Activated CD4-positive, alpha-beta T cell treated with anti-CD3 and anti-CD28 coated beads, Interleukin-2, amount 50 U/mL, for 48 hours (primary cell): Measurements from ENCODE around the gene RNF213.
"Not testable (repeated sequence)": the region's sequence is repeated elsewhere in the genome, so short reads cannot be mapped to it uniquely, and the experiment has no call there.

Experiments
- DNase-seq, 2 experiments: peaks; one replicate each; pipeline ENCODE4 v3.0.0-alpha.2; 2020

Gene RNF213

DNA sequence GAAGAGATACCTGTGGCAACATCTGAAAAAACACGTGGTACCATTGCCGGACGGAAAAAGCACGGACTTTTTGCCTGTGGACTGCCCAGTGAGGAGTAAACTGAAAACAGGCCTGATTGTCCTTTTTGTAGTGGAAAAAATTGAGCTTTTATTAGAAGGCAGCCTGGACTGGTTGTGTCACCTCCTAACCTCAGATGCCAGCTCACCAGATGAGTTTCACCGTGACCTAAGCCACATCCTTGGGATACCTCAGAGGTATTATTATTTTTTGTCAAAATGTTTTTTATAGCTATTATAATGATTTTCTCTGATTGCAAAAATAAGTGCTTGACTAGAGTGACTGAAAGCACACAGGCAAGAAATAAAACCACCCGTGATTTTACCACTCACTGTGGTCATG lies 34.9 kb downstream of the RNF213 start:
- DNase-seq: no peak

DNA sequence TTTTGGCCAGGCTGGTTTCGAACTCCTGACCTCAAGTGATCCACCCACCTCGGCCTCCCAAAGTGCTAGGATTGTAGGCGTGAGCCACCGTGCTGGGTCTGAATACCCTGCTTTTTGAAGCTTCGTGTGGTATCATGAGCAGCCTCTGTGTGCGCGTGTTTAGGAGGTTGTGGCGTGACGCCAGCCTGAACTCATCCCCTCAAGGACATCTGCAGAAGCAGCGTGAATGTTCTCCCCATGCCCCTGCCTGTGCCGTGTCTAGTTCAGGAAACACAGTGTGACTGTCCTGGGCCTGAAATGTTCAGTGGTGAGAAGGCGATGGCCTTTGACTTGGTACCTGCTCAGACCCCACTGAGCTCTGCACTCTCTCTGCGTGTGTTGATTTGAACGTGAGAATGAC lies 35.6 kb downstream of the RNF213 start:
- DNase-seq: no peak

DNA sequence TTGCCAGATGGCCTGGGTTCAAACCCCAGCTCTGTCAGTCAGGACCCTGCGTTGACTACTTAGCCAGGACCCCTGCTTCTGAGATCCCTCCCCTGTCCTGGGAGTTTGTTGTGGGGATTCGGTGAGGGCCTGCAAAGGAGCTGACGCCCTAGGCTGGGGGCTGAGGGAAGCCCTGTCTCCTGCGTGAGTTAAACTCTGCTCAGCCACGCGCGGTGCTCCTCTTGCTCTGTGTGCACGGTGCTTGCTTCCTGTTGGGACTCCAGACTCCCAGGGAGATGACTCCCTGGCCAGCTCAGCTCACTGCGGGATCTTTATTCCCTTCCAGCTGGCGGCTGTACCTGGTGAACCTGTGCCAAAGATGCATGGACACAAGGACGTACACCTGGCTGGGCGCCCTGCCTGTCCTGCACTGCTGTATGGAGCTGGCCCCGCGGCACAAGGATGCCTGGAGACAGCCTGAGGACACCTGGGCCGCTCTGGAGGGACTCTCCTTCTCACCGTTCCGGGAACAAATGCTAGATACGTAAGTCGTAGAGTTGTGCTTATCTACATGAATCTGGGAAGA lies 37.4 kb downstream of the RNF213 start:
- DNase-seq: no peak

DNA sequence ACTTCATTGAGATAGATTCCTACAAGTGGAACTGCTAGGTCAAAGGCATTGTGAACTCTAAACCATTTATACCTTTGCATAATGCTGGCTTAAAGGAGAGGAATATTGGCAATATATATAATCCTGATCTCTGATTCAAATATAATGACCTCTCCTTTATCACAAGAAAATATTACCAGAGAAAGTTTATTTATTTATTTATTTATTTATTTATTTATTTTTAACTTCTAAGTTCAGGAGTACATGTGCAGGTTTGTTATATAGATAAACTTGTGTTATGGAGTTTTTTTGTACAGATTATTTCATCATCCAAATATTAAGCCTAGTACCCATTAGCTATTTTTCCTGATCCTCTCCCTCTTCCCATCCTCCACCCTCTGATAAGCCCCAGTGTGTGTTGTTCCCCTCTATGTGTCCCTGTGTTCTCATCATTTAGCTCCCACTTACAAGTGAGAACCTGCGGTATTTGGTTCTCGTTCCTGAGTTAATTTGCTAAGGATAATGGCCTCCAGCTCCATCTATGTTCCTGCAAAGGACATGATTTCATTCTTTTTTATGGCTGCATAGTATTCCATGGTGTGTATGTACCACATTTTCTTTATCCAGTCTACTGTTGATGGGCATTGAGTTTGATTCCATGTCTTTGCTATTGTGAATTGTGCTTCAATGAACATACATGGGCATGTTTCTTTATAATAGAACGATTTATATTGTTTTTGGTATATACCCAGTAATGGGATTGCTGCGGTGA lies 38.9 kb downstream of the RNF213 start:
- not testable (repeated sequence) for DNase-seq

DNA sequence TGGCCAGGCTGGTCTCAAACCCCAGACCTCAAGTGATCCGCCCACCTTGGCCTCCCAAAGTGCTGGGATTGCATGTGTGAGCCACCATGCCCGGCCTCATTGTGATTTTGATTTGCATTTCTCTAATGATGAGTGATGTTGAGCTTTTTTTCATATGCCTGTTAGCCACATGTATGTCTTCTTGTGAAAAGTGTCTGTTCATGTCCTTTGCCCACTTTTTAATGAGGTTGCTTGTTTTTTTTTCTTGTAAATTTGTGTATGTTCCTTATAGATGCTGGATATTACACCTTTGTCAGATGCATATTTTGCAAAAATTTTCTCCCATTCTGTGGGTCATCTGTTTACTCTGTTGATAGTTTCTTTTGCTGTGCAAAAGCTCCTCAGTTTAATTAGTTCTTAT lies 40.1 kb downstream of the RNF213 start:
- not testable (repeated sequence) for DNase-seq

DNA sequence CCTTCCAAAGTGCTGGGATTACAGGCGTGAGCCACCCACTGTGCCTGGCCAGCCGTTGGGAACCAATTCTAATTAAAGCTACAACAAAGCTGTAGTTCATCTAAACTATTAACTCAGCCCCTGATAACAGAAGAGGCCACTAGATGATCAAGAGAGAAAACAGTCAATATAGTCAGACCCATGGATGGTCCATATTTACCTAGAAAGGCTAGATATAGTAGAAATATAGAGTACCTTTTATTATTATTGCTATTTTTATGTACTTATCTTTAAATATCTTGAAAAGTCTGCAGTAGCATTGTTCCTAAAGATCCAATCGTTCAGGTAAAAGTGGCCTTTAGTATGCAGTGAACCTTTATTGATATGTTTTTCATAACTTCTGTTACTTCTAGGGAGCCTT lies 43.2 kb downstream of the RNF213 start:
- no peak for DNase-seq

DNA sequence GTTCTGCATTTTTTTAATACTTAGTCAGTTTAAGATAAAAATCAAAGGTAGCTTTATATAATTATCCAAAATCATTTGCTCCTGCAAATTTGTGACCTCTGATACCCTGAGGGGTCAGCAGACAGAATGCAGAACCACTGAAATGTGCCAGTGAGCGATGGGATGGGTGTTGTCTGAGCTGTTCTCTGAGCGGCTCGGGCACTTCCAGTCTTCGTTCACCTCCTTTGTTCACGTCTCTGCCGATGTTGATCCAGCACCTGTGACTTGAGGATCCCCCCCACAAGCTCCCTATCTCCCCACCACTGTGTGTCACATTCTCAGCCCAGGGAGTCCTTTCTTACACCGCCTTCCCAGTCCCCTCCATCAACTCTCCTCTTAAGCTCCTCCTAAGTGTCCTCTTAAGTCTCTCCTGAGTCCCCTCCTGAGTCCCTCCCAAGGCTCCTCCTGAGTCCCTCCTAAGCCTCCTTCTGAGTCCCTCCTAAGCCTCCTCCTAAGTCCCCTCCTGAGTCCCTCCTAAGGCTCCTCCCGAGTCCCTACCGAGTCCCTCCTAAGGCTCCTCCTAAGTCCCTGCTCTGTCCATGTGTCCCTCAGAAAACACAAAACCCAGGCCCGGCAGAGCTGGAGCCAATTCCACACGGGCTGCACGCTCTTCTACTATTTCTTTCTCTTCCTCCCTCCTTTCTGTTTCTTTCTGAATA lies 47.5 kb downstream of the RNF213 start:
- no peak for DNase-seq

DNA sequence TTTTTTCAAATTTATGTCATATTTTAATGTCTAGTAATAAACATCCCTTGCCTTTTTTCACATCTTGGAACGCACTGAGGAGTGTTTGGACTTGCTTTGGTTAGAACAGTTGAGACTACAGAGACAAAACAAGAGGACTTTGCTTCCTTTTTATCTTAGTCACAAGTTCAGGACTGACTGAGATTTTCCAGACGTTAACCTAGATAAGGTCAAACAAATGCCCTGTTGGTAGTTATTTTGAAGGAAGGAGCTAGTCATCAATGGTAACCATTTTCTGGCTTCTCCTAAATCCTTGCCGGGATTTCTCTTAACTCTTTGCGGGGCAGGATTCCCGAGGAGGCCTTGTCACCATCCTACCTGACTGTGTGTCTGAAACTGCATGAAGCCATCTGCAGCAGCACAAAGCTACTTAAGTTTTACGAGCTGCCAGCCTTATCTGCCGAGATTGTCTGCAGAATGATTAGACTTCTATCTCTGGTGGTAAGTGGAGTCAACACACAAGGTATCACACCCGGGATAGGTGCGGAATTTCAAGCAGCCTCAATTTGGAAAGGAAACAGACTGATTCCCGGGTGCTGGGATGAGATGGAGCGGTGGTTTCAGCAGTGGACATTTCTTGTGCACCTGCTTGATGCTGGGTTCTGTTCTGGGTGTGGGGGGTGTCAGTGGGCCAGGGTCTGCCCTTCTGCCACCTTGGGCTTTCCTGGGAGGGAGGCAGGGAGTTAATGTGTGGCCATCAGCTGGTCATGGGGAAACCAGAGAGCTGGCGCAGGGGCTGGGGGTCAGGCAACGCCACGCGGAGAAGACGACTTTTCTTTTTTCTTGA lies 48.3 kb downstream of the RNF213 start:
- DNase-seq: no peak

DNA sequence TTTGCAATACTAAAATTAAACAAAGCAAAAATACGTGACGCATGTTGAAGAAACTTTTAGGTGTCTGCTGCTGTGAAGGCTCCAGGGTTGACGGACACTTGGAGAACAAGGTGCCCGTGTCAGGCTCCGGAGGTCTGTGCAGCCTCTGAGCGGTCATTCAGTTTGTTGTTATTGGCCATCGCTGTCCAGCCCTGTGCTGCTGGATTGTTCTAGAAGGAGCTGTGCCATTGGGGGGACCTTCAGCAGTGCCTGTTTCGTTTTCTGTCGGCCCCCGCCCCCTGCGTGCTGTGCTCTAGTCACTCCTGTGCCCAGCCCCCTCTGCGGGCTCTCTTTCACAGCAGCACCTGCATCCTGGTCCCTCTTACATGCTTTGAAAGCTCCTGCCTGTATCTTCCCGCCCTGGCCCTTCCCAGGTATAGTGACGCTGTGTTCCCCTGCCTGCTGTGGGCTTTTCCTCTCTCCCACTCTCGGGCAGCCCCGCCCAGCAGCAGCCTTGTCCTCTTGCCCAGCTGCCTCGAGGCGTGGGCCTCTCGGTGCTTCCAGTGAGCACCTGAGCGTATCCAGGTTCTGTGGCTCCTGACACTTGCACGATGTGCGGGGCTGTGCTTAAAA lies 50.7 kb downstream of the RNF213 start:
- no peak for DNase-seq

DNA sequence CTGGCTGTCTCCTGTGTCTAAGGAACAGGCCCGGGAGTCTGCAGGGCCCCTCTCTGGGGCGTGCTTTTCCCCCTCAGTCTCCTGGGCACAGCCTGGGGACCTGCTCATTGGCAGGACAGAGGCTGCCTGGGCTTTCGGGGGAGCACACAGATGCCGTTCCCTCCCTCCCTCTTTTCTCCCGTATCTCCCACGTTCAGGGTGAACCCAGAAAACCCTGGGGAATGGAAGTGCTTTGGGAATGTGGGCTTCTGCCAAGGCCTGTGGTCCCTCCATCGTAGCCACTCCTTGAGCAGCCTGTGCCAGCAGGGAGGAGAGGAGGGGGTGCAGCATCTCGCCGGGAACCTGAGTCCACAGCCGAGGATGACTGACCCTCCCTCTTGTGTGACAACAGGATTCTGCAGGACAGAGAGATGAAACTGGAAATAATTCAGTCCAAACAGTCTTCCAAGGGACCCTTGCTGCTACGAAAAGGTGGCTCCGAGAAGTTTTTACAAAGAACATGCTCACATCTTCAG lies 52.0 kb downstream of the RNF213 start:
- DNase-seq: no peak

DNA sequence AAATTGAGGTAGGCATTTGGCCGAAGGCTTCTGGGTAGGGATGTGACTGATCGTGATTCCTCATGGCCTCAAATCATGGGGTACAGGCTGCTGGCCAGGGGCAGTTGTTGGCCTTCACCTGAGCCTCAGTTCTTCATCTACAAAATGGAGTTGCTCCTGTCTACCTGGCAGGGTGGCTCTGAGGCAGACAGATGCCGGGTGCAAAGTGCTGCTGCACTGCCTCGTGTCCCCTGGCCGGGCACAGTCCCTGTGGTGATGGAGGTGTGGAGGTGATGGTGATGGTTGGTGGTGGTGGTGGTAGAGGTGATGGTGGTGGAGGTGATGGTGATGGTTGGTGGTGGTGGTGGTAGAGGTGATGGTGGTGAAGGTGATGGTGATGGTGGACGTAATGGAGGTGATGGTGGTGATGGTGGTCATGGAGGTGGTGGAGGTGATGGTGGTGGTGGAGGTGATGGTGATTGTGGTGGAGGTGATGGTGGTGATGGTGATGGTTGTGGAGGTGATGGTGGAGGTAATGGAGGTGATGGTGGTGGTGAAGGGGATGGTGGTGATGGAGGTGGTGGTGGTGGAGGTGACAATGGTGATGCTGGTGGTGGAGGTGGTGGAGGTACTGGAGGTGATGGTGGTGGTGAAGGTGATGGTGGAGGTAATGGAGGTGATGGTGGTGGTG lies 52.6 kb downstream of the RNF213 start:
- no peak for DNase-seq

DNA sequence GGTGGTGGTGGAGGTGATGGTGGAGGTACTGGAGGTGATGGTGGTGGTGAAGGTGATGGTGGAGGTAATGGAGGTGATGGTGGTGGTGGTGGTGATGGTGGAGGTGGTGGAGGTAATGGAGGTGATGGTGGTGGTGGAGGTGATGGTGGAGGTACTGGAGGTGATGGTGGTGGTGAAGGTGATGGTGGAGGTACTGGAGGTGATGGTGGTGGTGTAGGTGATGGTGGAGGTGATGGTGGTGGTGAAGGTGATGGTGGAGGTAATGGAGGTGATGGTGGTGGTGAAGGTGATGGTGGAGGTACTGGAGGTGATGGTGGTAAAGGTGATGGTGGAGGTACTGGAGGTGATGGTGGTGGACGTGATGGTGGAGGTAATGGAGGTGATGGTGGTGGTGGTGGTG lies 53.3 kb downstream of the RNF213 start:
- DNase-seq: not testable (repeated sequence)

DNA sequence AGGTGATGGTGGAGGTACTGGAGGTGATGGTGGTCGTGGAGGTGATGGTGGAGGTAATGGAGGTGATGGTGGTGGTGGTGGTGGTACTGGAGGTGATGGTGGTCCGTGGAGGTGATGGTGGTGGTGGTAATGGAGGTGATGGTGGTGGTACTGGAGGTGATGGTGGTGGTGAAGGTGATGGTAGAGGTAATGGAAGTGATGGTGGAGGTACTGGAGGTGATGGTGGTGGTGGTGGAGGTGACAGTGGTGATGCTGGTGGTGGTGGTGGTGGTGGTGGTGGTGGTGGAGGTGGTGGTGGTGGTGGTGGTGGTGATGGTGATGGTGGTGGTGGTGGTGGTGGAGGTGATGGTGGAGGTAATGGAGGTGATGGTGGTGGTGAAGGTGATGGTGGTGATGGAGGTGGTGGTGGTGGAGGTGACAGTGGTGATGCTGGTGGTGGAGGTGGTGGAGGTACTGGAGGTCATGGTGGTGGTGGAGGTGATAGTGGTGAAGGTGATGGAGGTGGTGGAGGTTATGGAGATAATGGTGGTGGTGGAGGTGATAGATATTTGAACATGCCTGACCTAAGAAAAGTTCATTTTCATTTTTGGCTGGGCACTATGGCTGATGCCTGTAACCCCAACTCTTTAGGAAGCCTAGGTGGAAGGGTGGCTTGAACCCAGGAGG lies 55.0 kb downstream of the RNF213 start:
- DNase-seq: no peak

DNA sequence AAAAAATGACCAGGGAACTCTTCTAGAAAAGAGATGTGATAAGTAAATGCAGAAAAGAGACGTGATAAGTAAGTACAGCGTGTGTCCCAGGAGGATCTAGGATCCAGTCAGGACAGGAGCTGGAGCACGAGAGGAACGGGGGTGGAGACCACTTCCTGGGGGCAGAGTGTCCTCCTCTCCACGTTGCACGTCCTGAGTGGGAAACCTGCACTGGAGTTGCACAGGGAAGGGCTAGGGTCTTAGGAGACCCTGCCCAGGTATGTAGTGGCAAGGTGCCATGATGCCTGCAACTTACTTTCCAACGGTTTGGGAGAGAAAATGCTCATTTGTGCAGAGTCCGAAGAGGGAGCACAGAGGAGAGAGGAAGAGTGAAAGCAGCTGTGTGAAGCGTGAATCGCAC lies 55.8 kb downstream of the RNF213 start:
- DNase-seq: no peak

DNA sequence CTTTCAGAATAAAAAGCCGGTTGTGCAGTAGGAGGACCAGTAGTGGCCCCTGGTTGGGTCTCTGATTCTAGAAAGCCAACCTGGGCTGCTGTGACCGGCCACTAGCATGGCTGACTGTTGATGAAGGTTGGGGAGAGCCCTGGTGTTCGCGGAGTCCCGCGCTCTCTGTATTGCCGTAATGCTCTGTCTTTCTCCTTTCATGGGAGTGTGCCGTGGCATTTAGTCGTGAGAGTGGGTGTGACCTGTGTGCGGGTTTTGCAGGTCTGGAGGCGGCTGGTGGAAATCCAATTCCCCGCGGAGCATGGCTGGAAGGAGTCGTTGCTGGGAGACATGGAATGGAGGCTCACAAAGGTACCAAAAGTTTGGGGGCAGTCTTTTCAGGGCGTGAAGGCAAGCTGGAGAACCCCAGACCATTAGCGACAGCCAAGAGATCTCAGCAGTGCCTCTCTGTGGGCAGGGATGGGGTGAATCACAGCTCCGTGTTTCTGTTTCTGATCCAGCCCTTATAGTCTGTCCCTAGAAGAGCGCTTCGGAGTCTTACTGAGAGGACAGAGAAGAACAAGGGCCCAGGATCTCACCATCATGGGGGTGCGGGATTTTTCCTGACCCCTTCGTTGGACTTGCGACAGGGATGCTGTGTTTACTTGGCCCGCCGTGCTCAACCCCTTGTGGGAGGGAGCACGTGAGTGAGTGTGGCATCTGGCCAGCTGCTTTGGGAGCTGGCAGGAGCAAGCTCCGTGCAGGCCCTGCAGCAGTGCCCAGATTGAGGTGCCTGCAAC lies 56.5 kb downstream of the RNF213 start:
- no peak for DNase-seq

DNA sequence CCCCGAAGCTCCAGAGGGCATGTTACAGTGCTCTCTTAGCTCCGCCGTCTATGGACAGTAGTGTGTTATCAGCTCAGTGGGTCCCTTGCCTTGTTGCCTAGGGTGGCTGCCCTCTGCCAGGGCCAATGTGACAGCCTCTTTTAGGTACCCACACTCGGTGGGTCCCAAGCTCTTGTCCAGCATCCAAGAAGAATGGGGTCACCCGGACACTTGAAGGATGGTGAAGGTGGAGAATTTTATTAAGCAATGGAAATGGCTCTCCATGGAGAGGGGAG lies 57.0 kb downstream of the RNF213 start:
- DNase-seq: no peak

DNA sequence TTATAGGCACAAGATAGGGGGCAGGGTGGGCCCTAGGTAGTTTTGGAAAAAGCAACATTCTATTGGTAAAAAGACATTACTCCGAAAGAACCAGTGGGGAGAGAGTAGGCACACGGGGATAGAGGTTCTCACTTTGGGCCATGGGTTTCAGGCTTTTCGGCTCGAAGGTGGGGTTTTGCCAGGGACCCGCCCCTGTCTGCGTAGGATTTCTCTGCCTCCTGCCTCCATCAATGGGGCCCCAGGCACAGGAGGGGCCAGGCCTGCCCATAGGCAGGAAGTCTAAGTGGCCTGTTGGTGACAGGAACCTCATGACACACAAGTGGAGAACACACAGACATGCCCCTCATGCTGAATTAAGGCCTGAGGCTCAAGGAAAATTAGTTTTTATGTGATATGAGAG lies 57.5 kb downstream of the RNF213 start:
- no peak for DNase-seq

DNA sequence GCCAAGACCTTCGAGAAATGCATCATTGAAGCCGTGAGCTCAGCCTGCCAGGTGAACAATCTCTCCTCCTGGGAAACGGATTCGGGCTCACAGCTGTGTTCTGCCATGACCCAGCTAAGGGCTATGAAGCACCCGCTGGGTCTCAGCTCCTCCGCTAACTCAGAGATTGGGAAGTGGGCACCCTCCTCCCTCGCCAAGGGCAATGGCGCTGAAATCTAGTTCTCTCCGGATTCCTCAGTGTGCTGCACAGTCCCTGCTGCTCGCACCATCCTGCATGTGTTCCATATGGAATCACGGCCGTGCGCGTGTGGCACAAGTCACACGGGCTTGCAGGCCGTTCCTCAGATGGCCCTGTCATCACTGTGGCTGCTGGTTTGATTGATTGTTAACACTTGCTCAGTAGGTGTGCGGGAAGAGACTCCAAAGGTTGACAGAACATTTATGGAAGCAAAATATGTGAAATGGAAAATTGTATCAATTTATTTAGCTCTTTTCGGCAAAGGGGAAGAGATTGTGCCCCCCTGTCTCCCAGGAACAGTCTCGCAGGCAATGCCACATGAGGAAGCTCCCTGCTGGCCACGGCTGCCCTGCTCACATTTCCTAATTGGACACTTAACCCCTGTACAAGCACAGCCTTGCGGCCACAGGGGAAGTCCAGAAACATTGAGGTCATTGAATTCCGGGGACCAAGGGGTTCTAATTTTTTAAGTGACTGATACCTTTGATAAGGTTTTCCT lies 58.8 kb downstream of the RNF213 start:
- no peak for DNase-seq

DNA sequence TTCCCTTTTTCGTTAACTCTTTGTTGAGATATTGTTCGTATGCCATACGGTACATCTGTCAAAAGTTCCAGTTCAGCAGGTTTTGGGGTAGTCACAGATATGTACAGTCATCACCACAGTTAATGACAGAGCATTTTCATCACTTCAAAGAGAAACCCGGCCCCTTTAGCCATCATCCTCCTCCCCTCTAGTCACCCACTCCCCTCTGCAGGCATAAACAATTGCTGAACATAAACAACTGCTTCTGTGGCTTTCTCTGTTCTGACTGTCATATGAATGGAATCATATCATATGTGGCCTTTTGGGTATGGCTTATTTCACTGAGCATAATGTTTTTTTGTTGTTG lies 59.3 kb downstream of the RNF213 start:
- no peak for DNase-seq

DNA sequence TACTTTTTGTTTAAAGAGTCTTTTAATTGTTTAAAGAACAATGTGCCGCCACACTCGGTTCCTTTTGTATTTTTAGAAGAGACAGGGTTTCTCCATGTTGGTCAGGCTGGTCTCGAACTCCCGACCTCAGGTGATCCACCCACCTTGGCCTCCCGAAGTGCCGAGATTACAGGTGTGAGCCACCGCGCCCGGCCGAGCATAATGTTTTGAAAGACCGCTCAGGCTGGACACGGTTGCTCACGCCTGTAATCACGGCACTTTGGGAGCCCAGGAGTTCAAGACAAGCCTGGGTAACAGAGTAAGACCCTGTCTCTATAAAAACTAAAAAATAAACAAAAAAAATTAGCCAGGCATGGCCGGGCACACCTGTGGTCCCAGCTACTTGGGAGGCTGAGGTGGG lies 59.8 kb downstream of the RNF213 start:
- DNase-seq: no peak
